Stimulated activated CD4-positive, alpha-beta T cell treated with anti-CD3 and anti-CD28 coated beads, Interleukin-15, amount 100 ng/mL, for 24 hours (primary cell): ENCODE measurements around the gene LRRN2.

ENCODE experiments used
- DNase-seq: peaks from one replicate; pipeline ENCODE4 v3.0.0-alpha.2; 2020

The LRRN2 gene

DNA sequence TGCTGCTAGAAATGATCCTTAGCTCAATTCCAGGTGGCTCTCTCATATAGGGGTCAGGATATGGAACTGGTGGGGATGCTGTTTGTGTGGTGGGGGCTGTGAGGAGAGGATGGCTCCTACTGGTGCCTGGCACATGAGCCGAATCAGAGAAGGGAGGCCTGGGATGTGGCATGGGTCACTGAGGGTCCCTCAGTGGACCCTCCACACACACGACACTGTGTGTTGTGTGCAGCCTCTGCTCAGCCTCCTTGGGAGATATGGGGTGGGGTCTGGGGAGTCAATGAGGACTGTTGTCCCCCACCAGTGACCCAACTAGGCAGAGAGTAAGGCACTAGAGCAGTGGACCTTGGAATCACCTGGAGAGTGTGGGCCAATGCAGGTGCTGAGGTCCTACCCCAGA lies 3.2 kb upstream of the LRRN2 start:
- DNase-seq: no peak

DNA sequence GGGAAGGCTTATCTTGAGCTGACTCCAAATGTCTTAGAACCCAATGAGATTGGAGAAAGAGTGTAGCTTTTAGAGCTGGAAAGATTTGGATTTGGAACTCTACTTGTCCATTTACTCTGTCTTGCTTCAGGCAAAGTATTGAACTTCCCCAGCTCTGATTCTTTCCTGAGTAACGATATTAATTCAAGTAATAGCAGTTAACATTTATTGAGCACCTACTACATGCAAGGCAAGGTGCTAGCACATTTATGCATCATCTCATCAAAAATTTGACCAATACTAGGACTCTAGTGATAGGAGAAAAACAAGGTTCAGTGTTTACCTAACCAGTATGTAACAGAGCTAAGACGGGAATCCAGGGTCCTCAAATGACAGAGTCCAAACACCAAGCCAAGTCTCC lies 2.5 kb upstream of the LRRN2 start:
- DNase-seq: no peak

DNA sequence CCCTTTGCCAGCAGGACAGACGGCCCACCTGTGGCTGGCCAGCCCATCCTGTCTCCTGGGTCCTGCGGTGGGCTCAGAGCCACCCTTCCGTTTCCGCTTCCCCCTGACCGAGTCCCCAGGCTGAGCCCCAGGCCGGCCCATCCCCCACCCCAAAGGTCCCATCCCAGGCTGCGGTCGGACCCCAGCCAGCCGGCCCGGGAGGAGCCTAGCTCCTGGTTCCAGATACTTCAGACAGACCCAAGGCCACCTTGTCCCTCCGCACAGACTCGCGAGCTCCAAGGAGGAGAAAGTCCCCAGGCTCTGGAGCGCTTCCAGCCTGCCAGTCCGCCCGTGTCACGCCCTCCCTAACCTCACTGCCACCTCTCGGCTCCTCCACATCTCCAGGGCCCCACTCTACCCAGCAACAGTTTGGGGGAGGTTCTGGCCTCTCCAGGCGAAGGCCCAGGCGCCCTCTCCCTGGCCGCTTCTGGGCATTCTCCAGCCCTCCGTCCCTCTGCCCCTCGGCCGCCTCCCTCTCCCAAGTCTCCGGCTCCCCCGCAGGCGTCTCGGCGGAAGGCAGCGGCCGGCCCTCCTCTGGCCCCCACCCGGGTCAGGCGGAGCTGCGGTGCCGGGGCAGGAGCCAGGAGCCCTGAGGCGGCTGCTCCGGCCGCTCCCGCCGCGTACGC lies 835 bp downstream of the LRRN2 start:
- DNase-seq: peak; percentile 19

DNA sequence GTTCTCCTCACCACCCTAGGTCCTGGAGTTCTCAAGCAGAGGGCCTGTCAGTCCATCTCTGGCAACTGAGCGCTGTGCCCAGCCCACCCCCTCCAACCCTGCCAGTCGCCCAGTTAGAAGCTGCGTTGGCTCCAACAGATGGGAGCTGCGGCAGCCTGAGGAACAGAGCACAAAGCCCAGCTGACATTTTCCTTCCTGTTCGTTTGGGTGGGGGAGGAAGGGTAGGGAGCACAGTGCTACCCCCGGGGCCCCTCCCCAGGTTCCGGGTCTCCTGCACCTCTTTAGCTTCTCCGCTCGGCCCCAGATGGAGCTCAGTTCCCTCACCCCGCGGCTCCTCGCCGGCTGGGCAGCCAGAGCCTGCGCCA lies 1.4 kb downstream of the LRRN2 start:
- no peak for DNase-seq

DNA sequence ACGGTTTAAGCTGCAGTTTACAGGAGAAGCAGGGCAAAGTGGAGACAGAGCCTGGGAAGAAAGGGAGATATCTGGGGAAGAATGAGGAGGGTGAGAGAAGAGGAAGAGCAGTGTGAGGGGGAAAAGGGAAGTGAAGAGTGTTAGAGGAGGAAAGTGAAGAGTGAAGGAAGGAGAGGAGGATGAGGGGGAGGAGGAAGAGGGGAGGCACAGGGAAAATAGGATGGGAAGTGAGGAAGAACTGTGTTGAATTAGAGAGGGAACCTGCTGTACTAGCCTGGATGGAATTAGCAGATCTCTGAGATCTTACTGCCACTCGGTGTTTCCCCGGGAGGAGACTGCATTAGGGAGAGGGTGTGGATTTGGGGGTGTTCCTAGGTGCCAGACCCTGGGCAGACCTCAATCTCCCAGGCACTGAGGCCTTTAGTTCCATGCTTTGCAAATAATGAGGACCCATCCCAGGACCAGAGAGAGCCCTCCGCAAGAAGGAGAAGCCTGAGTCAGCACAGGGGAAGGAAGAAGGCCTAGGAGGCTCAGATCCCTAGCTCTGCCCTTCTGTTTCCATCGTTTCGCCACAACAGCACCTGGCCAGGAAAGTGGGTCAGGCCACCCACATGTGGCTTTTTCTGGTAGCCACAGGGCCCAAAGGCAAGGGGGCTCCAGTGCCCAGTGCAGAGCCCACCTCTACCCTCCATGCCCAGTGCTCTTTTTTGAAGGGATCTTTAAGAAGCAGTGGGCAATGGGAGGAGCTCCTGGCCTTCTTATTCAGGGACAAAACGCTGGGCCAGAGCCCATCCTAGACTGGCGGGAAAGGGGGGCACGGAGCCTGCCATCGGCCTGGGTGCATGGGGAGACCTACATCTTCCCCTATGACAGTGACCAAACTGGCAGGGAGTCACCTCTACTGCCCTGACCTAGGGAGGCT lies 2.0 kb downstream of the LRRN2 start:
- no peak for DNase-seq

DNA sequence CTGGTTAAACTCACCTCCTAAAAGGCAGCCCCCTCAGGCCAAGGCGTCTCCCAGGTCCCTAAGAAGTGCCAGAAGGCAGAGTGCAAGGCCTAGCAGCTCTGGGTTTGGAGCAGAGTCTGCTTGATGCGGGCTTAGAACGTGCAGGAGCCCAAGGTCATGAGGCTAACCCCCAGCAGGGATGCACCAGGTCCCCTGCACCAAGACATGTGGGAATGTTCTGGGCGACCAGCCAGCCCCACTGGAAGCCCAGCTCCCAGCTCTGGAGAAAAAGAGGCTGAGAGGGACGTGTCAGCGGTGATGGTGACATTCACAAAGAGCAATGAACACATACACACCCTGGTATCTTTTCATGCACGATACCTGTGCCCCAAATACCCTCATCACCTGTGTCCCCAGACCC lies 5.1 kb downstream of the LRRN2 start:
- DNase-seq: no peak

DNA sequence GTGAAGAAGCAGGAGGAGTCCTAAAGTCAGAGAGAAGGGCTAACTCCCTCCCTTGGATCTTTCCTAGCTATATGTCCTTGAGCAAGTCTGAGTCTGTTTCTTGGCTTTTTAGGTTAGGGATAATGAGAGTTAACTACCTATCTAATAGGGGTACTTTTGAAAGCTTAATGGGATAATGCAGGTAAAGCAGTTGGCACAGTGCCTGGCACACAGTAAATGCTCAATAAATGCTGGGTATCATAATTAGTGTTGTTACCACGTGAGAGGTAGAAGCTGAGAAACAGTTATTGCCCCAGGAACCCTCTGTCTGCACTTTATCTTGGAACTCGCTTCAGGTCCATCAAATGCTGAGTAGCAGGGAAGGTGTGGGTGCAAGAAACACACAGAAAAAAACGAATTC lies 5.5 kb downstream of the LRRN2 start:
- DNase-seq: no peak

DNA sequence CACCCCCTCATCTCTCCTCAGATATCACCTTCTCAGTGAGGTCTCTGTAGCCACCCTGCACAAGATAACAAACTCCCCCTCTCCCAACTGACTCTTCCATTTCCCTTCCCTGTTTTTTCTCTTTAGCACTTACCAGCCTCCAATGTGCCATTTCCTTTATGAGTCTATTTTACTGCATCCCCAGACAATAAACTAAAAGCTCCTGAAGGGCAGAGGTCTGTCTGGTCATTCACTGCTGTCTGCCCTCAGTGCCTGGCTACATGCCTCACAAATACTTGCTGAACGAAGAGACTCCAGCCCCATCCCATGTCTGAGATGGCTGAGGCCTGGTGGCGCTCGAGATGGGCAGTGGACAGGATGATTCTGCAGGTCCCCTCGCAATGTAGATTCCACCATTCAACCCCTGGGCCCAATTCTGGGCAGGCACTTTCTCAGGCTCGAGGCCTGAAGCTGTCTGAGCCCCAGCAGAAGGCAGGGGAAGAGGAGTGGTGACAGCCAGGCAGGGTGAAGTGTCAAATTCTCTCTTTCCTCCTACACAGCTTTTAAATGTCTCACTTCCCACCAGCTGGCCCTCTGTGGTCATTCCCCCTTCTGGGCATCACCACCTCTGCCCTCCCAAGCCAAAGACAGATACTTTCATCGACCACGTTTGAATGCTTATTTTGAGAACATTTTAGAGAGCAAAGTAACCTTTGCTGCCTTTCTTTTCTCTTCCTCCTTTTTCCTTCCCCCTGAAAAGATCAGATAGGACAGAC lies 6.6 kb downstream of the LRRN2 start:
- no peak for DNase-seq

DNA sequence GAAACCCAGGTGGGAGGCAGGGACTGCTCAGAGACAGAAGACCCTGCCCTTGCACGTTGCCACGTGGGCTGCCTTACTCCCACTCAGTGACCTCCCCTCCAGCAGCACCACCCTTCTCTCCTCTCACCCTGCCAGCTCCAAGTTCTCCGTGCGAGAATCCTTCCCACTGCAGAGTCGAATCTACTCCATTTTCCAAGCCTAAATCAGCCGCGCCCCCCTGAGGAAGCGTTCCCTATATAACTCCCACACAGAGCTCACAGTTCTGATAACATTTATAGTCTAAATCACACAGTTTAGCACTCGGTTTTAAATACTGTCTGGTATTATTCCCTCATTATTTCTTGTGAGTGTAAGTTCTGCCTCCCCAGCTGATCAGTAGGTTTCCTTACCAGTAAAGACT lies 7.7 kb downstream of the LRRN2 start:
- DNase-seq: no peak

DNA sequence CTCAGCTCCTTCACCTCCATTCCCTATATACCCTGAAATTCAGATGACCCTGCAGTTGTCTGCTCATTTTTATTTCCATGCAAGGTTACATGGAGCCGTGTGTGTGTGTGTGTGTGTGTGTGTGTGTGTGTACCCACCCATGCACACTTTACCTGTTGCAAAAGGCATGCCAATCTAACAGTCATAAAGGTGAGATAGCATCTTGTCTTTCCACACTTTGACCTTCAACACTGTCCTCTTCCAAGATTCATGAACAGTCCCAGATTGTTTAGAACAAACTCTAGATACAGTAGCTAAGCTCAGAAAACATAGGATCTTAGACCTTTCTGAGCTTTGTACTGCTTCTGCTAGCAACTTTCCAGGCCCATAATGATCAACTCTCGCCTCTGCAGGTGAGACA lies 9.5 kb downstream of the LRRN2 start:
- no peak for DNase-seq

DNA sequence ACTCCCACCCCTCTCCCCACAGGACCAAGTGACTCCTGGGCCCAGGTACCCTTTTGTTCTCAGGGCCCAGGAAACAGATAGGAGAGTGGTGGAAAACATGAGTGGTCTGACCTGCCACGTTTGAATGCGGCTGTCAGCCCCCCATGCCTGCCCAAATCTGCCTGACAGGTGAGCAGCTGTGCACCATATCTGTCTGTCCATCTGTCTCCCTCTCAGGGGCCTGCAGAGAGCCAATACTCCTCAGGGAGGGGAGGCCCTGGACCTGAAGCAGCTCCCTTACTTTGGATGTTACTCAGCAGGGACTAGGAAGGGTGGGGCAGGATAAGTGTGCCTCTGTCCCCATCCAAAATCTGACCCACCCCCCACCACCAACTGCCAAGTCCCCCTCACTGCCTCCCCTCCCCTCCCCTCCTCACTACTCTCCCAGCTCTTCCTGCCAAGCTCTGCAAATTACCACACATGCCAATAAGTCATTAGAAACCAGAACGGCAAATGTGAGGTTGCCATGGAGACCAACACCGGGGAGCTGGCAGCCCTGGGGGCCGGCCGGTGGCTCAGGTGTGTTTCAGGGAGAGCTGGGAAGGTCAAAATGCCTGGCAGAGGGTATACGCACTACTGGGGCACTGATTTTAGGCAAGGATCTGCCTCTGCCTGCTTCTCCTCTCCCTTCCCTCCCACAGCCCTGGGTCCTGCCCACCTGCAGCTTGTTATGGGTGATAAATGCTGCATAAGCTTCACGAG lies 11.5 kb downstream of the LRRN2 start:
- DNase-seq: no peak

DNA sequence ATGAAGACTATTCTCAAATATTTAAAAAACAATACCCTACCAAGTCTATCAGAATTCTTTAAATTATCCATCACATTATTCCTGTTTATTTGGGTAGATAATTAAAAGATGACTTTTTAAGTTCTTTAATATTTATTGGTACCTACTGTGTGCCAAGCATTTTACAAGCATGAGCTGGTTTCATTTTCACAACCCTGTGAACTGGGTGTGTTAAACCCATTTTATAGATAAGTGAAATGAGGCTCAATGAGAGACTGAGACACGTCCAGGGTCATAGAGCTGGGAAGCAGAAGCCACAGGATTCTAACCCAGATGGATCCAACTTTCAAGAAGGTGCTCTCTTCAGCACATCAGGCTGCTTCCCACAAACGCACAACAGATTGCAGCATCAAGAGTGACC lies 12.3 kb downstream of the LRRN2 start:
- no peak for DNase-seq

DNA sequence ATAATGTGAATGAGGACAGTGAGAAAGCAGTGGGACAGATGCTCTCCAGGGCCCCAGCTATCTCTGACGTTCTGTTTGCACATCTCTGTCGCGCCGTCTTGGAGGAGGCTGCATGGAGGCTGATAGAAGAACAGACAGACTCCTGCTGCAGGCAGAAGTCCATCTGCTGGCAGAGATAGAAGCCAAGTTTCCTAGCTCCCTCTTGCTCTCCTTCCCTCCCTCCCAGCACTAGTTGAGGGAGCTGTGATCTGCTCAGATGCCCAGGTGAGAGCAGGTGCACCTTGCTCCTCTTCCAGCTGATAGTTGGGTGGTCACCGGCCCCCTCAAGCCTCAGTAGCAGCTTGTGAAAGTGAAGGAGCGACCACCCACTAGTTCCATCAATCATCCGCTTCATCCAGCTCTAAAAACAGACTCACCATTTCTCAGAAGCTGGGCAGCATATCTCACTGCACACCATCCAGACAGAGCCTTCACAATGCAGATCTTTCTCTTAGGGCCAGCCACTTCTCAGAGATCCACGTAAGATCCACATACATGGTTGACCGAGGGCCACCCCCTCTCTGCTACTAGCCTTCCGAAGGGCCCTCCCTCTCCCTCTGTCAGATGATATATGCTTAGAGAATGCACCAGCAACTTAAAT lies 12.9 kb downstream of the LRRN2 start:
- DNase-seq: no peak

DNA sequence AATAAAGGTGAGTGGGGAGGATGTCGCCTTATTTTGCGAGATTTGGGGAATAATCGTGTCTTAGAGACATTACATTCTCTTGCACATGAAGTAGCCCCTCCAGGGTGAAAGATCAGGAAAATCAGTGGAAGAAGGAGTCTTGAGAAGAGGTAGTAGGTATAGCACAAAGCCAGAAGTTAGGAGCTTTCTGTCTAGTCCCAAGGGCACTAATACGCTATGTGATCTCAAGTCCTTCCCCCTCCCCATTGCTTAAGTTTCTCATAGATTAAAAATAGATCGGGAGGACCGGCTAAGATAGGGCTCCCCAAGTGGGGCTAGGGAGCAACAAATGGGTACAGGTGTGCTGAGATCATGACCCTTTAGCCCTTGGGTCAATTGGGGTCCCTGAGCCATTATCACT lies 13.5 kb downstream of the LRRN2 start:
- no peak for DNase-seq

DNA sequence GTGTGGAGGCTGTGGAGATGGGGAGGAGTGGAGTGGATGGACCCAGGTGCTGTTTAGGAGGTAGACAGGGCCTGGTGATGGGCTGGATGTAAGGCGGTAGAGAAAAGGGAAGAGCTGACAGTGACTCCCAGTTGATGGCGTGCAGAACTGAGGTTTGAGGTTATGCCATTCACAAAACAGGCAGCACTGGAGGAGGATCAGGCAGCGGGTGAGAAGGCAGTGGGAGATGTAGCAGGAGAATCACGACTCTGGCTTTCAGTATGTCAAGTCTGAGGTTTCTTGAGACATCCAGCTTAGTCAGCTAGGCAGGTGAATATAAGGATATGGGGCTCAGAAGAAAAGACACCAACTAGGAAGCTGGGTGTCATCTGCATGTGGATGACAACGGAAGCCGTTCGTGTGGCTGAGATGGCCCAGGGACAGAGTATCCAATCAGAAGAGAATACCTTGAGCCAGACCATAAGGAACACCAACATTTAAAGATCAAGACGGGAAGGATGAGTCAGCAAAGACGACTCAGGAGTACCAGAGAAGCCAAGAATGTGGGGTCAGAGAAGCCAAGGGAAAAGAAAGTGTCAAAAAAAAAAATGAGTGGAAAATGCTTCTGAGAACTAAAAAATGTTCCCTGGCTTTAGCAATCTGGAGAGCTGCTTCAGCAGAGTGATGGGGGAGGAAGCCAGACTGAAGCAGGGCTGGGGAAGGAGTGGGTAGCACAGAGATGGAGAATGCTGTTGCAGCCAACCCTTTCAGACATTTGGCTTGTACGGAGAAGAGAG lies 15.2 kb downstream of the LRRN2 start:
- no peak for DNase-seq

DNA sequence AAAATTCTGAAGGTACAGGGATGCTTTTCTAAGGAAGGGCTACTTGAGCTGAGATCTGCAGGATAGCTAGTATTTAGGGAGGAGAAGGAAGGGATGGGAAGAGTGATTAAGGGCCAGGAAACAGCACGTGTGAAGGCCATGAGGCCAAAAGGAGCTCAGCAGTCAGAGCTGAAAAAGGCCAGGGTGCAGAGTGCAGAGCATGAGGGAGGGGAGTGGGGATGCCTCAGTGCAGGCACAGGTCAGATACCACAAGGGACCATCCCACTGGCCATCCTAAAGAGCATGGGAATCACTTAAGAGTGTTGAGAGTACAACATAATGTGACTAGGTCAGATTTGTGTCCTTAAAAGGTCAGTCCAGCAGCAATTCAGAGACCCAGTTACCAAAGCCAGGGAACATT lies 16.0 kb downstream of the LRRN2 start:
- DNase-seq: no peak

DNA sequence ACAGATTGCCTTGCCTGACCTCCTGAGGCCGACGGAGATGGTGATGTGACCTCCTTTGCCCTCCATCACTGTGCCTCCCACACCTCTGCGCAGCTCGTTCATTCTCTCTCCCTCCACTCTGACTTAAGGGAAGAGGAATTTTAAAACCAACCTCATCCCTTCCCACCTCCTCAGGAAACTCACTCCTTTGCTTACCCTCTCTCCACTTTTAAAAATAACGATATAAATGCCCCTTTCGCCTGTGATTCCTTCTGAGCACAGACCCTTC lies 21.2 kb downstream of the LRRN2 start:
- no peak for DNase-seq

DNA sequence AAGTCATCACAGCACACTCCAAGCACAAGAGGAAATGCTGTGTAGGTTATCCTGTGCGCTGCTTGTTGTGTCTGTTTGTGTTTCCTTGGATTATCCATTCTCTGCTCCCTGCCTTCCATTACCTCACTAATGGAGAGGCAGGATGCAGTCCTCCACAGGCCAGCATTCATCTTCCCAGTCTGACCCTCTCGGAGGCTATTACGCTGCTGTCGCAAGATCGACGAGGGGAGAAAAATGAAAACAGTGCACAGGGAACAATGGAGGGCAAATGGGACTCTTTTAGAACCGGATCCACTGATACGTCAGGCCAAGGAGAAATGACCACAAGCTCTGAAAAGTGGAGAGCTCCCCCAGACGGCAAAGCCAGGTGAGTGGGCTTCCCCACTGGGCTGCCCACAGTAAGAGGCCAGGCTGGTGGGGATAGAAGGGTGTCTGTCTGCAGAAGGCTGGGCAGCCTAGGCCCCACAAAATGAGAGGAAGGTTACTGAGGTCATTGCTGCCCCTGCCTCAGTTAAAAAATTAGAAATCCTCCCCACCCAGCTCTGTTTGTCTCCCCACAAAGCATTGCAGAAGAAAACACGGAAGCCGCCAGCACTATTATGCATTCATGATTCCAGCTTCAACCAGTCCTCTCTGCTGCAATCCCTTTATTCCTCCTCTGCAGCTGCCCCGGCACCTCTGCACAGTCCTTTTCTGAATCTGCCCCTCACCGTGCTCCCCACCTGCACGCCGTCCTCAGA lies 21.7 kb downstream of the LRRN2 start:
- DNase-seq: no peak

DNA sequence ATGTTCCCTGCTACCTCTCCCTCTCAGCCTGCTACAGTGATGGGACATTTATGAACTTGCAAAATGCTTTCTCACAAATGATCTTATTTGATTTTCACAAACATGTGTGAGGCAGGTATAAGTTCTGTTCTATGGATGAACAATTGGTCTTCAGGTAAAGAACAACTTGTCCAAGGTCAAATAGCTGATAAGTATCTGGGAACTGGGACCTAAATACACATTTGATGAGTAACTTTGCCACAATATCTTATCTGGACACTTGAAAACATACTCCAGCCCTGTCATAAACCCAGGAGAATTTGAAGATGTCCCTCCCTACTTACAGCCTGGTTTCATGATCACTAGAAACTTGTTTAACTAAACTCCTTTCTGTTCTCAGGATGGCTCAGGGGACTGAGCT lies 23.0 kb downstream of the LRRN2 start:
- DNase-seq: no peak

DNA sequence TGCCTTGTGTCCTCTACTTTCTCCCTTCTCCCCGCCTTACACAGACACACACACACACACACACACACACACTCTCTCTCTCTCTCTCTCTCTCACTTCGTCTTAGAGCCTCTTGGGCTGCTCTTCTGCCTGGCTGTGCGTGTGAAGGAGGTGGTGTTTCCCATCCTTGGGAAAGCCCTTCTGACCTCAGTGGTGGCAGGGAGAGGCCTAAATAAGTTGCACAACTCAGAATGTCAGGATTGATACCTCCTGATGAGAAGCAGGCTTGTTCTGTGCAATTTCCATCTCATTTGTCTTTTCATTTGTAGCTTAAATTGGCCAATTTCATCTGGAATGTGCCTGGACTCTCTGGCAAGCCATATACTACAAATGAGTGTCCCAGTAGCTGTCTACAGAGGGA lies 25.0 kb downstream of the LRRN2 start:
- DNase-seq: no peak

DNA sequence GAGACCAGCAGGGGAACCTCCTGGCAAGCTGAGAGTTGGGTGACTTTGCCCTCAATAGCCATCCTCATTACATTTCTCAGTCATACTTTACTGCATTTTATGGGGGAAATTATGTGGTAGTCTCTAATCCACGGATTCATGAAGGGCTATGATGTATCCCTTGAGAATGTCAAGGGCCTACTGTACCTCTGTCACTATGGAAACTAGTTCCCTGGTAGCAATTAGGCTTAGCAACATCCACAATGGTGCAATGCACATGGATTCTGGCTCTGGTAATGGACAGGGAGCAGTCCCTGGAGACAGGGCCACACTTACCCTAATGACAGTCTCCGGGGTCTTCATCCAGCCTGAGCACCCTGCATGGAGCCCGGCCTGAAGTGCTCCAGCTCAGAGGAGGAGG lies 26.5 kb downstream of the LRRN2 start:
- DNase-seq: no peak
